ENCODE results near the gene MSRB3.
"Not testable (repeated sequence)": the region's sequence is repeated elsewhere in the genome, so short reads cannot be mapped to it uniquely, and the experiment has no call there.

Gene MSRB3

DNA sequence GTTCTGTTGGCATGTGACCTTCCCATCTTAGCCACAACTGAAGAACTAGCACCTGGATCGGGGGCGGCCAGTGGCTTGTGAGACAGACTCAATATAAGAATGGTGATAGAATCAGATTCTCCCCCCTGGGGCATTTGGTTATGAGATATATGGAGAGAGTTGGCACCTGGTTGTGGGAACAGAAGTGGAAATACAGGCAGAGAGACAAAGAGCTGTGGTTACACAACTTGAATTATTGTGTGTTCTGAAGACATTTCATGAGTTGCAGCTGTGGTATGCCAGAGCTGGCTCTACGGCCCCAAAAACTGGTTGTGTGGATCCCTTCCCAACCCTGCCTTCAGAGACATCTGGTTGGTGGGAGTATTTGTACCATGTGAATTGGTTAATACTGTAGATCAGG is 2.9 kb upstream of the MSRB3 start:
- peak; percentile 62 for DNase-seq (ENCODE audit: low read depth)
- TF ChIP-seq, protein P1, sequence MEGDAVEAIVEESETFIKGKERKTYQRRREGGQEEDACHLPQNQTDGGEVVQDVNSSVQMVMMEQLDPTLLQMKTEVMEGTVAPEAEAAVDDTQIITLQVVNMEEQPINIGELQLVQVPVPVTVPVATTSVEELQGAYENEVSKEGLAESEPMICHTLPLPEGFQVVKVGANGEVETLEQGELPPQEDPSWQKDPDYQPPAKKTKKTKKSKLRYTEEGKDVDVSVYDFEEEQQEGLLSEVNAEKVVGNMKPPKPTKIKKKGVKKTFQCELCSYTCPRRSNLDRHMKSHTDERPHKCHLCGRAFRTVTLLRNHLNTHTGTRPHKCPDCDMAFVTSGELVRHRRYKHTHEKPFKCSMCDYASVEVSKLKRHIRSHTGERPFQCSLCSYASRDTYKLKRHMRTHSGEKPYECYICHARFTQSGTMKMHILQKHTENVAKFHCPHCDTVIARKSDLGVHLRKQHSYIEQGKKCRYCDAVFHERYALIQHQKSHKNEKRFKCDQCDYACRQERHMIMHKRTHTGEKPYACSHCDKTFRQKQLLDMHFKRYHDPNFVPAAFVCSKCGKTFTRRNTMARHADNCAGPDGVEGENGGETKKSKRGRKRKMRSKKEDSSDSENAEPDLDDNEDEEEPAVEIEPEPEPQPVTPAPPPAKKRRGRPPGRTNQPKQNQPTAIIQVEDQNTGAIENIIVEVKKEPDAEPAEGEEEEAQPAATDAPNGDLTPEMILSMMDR (conservative IDR thresholded peaks at IDR 0.05; ENCODE audit: low read length): no peak
- H3K4me3 ChIP-seq (ENCODE audit: low read length): no peak overlapping the region

DNA sequence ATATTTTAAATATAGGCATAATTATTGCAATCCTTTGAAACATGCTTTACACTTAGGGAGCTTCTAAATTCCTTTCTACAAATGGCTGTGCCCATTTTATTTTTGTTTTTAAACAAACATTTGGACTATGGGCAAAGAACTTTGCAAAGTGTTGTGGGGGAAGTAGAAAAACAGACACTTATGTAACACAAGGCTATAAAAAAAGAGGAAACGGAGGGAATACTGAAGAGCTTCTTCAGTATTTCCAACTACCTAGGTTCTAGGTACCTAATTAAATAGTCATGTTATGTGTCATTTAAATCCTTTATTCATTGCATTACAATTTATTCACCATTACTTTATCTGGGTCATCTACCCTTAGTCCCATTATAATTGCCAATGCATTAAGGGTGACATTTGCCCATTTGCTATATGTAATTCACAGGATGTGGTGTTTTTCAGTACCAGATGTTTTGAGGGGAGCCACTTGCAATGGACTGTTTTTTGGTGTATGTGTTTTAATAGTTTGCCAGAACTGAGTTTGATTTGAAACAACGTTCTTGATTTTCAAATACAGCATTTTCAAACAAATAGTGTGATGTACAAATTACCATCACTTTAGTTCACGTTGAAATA is 1.5 kb upstream of the MSRB3 start:
- TF ChIP-seq, protein P1 (conservative IDR thresholded peaks at IDR 0.05; ENCODE audit: low read length): no peak
- H3K4me3 ChIP-seq (ENCODE audit: low read length): no peak overlapping the region
- DNase-seq (ENCODE audit: low read depth): no peak

DNA sequence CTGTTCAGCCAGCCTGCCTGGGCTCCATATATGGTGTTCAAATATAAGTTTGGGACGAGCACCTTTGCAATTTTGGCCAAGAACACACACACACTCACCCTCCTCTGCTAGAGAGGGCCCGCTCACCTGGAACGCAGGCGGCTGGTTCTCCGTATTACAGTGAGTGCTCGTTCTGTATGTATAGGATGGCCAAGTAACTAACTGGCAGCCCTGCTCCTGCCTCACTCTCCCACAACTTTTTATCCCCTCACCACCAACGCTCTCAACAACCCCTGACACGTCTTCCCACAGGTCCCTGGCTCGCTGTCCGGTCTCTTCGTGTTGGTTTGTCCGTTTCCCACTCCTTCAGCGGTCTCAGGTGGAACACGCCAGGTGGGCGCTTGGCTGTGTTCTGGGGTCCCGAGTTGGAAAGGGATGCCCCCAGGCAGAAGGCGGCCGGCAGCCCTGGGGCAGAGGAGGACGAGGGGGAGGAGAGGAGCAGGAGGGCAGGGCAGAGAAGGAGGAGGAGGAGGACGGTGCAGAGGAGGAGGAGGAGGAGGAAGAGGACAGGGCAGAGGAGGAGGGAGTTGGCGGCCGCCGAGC is 398 bp upstream of the MSRB3 start:
- no peak for DNase-seq (ENCODE audit: low read depth)
- peak overlapping the region; percentile 93 for H3K4me3 ChIP-seq (ENCODE audit: low read length)
- TF ChIP-seq, protein P1 (conservative IDR thresholded peaks at IDR 0.05; ENCODE audit: low read length): no peak

DNA sequence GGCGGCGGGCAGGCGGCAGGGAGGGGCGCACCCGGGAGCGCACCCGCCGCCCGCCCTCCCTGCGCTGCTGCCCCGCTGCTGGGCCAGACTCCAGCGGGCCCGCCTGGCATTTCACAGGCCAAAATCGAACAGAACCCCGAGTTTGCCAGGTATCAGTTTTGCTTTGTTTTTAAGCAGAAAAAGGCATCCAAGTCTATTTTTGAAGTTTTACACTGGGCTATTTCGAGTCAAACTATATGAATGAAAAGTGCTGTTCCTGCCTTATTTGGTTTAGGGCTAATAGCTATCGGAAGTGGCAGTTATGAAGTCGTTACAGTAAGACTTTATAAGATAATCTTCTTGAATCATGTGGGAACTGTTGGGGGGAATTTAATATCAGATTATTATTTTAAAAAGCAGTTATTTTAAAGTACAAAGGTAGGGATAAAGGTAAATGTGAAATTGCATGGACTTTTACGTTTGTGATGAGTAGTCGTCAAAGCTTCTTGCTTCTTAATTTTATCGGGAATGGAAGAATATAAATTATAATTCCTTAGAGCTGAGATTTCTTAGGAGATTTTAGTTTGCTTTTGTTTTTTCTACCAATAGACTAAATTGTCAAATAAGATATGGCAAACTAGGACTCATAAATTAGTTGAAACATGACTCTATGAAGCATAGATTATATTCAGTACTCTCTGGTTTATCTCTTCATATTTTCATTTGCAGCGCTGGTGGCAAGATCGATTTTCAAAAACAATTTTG is 1.1 kb downstream of the MSRB3 start:
- TF ChIP-seq, protein P1 (conservative IDR thresholded peaks at IDR 0.05; ENCODE audit: low read length): no peak
- DNase-seq (ENCODE audit: low read depth): peak; percentile 30
- peak overlapping the region; percentile 93 for H3K4me3 ChIP-seq (ENCODE audit: low read length)

DNA sequence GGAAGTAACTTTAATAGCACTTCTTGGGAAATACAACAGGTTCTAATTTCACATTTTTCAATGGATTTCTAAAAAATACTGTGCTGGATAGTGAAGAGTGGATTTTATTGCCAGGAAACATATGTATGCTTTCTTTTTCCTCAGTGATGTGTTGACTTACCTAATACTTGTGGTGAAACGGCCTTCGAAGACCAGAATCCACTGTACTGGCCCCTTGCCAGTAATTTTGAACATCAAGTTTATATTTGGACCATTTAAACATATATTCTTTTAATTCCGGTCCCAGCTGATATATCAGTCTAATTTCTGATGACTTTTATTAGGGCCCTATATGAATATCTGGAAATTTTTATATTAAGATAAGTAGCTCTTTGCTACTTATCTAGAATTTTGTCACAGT is 1.8 kb downstream of the MSRB3 start:
- H3K4me3 ChIP-seq (ENCODE audit: low read length): peak overlapping the region; percentile 93
- TF ChIP-seq, protein P1 (conservative IDR thresholded peaks at IDR 0.05; ENCODE audit: low read length): no peak
- DNase-seq (ENCODE audit: low read depth): peak; percentile 17

DNA sequence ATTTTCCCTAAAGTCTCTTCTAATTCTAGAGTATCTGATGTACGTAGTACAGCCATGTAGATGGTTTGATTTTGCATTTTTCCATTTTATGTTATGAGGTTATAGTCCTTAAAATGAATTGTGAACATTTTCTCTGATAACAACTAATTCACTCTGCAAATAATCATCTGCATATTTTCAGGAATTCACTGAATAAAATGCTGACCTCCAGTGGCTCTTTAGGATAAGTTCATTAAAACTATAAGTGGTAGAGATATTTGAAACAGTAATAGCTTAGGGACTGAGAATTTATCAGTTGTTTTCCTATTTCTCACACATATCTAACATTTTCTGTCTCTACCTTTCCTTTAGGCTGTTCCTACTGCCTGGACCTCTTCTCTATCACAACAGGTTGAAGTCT is 4.4 kb downstream of the MSRB3 start:
- TF ChIP-seq, protein P1 (conservative IDR thresholded peaks at IDR 0.05; ENCODE audit: low read length): peak; percentile 18; the same call in 1 of the 2 replicates
- H3K4me3 ChIP-seq (ENCODE audit: low read length): no peak overlapping the region

DNA sequence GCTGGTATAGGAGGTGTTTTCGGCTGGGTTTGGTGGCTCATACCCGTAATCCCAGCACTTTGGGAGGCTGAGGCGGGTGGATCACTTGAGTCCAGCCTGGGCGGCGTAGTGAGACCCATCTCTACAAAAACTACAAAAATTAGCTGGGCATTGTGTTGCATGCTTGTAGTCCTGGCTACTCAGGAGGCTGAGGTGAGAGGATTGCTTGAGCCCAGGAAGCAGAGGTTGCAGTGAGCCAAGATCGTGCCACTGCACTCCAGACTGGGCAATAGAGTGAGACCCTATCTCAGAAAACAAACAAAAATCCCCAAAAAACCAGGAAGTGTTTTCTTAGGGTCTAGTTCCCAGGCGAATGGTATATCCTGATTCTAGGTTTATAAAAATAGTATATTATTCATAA is 7.0 kb downstream of the MSRB3 start:
- DNase-seq (ENCODE audit: low read depth); H3K4me3 ChIP-seq (ENCODE audit: low read length): not testable (repeated sequence)

More for the DNA sequence above, 4.4 kb downstream of the MSRB3 start:
- DNase-seq (ENCODE audit: low read depth): no peak

Measured in AG10803 (cell line).